Stimulated activated naive CD8-positive, alpha-beta T cell treated with anti-CD3 and anti-CD28 coated beads, Interleukin-15, amount 100 ng/mL, for 72 hours (primary cell): Measurements from ENCODE around the gene RNF13.
"Not testable (repeated sequence)": the region's sequence is repeated elsewhere in the genome, so short reads cannot be mapped to it uniquely, and the experiment has no call there.

ENCODE experiments used
- ATAC-seq: fragments of 150-1000 bp; cut with Tn5 transposase; 2 replicates; pipeline ENCODE4 v1.10.0; 2021; ENCODE audit warnings: mild to moderate bottlenecking, moderate library complexity
- DNase-seq, 2 donors: peaks; one replicate each; pipeline ENCODE4 v3.0.0; 2021 to 2022
- H3K27ac Mint-ChIP-seq, 2 donors: one replicate each; pipeline ENCODE4 v1.8.0; 2022; ENCODE audit warnings: mild to moderate bottlenecking in 2 of 2, mixed read lengths in 2 of 2, moderate library complexity in 2 of 2
- H3K27me3 Mint-ChIP-seq: one replicate; pipeline ENCODE4 v1.8.0; 2022; ENCODE audit warnings: mixed read lengths
- H3K4me1 Mint-ChIP-seq: one replicate; pipeline ENCODE4 v1.8.0; 2022; ENCODE audit warnings: mild to moderate bottlenecking, mixed read lengths
- H3K4me3 Mint-ChIP-seq, 2 donors: one replicate each; pipeline ENCODE4 v1.8.0; 2022; ENCODE audit warnings: mild to moderate bottlenecking in 2 of 2, mixed read lengths in 2 of 2, moderate library complexity in 1 of 2
- H3K9me3 Mint-ChIP-seq, 2 donors: one replicate each; pipeline ENCODE4 v1.8.0; 2022; ENCODE audit warnings: mixed read lengths in 2 of 2

Gene RNF13

DNA sequence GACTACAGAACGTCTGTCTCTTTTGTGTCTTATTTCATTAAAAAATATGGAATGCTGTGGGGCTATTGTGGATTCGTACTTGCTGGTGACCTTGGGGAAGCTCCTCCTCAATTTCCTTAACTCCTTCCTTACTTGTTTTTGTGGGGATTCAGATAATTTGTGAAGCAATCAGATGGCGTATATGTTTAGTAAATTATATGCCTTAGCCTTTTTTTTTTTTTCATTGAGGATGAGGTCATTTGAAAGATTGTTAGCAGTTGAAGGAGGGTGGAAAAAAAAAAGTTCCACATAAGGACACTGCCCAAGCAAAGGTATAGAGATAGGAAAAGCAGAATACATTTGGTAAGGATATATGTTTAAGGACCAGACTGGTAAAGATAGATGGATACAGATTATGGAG is 3.3 kb downstream of the RNF13 start:
- Mint-ChIP-seq H3K27ac (no peak overlapping the region), H3K4me1 (peaks cover 62% of the 10 kb centered on the region), H3K9me3 (no peaks in the 10 kb centered on the region), H3K27me3 (no peaks in the 10 kb centered on the region), H3K4me3 (no peak overlapping the region)
- ATAC-seq (no peak), DNase-seq (no peak)

DNA sequence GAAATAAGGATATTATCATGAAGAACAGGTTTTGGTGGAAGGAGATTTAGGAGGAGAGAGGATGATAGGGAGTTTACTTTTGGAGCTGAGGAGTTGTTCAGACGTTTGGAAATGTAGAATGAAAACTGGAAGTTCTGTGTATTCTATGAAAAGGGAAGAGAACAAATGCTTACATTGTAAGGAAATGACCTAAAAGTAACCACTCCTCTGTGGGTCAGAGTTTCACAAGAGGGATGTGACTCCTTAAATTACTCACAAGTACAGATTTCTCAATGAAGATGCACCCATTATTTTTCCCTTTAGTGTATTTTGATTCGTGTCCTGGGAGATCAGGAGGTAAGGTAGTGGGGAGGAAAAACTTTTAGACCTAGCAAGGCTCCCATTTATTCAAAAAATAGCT is 4.0 kb downstream of the RNF13 start:
- no peaks in the 10 kb centered on the region for H3K27me3 Mint-ChIP-seq
- DNase-seq (no peak), ATAC-seq (no peak)
- H3K4me1 Mint-ChIP-seq: peaks cover 63% of the 10 kb centered on the region
- H3K27ac Mint-ChIP-seq: peak overlapping the region in 1 of 2 donors; percentile 10
- peak overlapping the region; percentile 2 to 48 for H3K4me3 Mint-ChIP-seq
- no peaks in the 10 kb centered on the region for H3K9me3 Mint-ChIP-seq

DNA sequence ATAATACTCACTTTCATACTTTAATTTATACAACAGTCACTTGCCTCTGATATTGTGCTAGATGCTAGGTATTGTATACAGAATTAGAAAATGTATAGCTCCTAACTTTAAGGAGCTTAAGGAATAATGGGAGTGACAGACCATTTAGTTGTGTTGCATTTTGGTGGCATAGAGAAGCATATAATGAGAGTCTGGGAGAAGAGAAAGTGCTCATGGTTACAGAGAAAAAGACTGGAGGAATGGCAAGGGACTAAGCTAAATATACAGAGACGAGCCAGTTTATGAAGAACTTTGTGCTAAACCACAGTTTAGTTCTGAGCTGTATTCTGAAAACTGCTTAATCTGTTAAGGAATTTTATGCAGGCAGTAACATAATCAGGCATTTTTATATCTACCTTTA is 6.4 kb downstream of the RNF13 start:
- H3K9me3 Mint-ChIP-seq: peaks cover 0 to 6% of the 10 kb centered on the region in 2 donors
- ATAC-seq (no peak), DNase-seq (no peak)
- no peak overlapping the region for H3K27ac Mint-ChIP-seq
- no peaks in the 10 kb centered on the region for H3K27me3 Mint-ChIP-seq
- H3K4me3 Mint-ChIP-seq: no peak overlapping the region
- peaks cover 62% of the 10 kb centered on the region for H3K4me1 Mint-ChIP-seq

DNA sequence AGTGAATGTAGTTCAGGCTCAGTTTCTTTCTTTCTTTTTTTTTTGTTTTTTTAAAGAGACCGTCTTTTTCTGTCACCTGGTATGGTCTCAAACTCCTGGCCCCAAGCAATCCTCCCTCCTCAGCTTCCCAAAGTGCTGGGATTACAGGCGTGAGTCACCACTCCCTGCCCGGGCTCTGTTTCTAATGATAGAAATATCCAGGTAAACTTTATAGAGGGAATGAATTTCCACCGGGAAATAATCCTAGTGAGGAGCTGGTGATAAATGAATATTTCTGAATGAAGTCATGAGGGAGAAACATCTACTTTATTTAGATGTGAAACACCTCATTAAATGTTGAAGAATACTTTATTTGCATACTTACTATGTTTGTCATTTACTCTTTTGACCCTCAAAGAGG is 7.2 kb downstream of the RNF13 start:
- Mint-ChIP-seq H3K4me3 (no peak overlapping the region), H3K27ac (no peak overlapping the region), H3K27me3 (no peaks in the 10 kb centered on the region), H3K9me3 (peaks cover 0 to 7% of the 10 kb centered on the region in 2 donors), H3K4me1 (peaks cover 54% of the 10 kb centered on the region)
- ATAC-seq (no peak), DNase-seq (no peak)

DNA sequence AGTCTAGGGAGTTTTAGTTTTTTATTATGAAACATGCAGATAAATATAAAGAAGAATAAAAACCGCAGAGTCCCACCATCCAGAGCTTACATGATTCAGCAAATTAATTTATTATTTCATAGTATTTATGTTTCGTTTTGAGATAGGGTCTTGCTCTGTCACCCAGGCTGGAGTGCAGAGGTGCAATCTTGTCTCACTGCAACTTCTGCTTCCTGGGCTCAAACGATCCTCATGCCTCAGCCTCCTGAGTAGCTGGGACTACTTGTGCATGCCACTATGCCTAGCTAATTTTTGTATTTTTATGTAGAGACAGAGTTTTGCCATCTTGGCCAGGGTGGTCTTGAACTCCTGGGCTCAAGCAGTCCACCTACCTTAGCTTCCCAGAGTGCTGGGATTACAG is 13.6 kb downstream of the RNF13 start:
- H3K4me1 Mint-ChIP-seq: peaks cover 20% of the 10 kb centered on the region

DNA sequence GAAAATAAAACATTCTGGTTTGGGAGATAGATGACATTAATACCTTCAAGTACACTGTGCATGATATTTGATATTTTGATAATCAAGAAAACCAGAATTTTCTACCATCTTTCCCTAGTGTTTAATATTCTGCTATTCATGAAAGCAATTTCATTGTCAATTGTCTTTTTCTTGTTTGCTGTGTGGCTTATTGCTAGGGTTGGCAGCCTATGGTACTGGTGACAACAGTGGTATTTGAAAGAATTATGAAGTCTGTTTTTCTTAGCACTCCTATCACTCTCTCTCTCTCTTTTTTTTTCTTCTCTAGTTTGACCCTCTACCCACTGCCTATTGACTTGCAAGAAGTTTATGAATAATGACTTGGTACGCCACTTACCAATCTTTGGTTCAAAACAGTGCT is 15.4 kb downstream of the RNF13 start:
- H3K27me3 Mint-ChIP-seq: no peaks in the 10 kb centered on the region
- H3K4me1 Mint-ChIP-seq: peaks cover 12% of the 10 kb centered on the region
- ATAC-seq: no peak
- H3K27ac Mint-ChIP-seq: no peak overlapping the region
- peaks cover 25 to 27% of the 10 kb centered on the region in 2 donors for H3K9me3 Mint-ChIP-seq
- DNase-seq: no peak
- H3K4me3 Mint-ChIP-seq: no peak overlapping the region

More for the DNA sequence above, 13.6 kb downstream of the RNF13 start:
- H3K4me3 Mint-ChIP-seq: no peak overlapping the region
- DNase-seq (no peak), ATAC-seq (no peak)
- peaks cover 15 to 21% of the 10 kb centered on the region in 2 donors for H3K9me3 Mint-ChIP-seq
- no peak overlapping the region for H3K27ac Mint-ChIP-seq
- no peaks in the 10 kb centered on the region for H3K27me3 Mint-ChIP-seq

GRCh38 chr3:149829631-149830030 is 16.6 kb downstream of the RNF13 start:
- not testable (repeated sequence) for H3K27ac Mint-ChIP-seq, DNase-seq, H3K27me3 Mint-ChIP-seq, ATAC-seq, H3K4me3 Mint-ChIP-seq, H3K4me1 Mint-ChIP-seq
- peaks cover 27 to 28% of the 10 kb centered on the region in 2 donors for H3K9me3 Mint-ChIP-seq

DNA sequence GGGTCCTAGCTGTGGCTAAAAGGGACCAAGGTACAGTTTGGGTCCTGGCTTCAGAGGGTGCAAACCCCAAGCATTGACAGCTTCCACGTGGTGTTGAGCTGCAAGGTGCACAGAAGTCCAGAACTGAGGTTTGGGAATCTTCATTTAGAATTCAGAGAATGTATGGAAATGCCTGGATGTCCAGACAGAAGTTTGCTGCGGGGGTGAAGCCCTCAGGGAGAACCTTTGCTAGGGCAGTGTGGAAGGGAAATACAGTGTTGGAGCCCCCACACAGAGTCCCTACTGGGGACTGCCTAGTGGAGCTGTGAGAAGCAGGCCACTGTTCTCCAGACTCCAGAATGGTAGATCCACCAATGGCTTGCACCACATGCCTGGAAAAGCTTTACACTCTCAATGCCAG is 17.9 kb downstream of the RNF13 start:
- no peak for DNase-seq
- Mint-ChIP-seq H3K4me1 (peaks cover 5% of the 10 kb centered on the region), H3K27ac (no peak overlapping the region), H3K9me3 (peaks cover 39% of the 10 kb centered on the region in 2 donors), H3K27me3 (no peaks in the 10 kb centered on the region), H3K4me3 (no peak overlapping the region)
- ATAC-seq: no peak

DNA sequence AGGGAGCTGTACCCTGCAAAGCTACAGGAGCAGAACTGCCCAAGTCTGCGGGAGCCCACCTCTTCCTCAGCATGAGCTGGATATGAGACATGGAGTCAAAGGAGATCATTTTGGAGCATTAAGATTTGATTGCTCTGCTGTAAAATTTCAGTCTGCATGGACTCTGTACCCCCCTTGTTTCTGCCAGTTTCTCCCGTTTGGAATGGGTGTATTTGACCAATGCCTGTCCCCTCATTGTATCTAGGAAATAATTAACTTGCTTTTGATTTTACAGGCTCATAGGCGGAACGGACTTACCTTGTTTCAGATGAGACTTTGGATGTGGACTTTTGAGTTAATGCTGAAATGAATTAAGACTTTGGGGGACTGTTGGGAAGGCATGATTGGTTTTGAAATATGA is 18.3 kb downstream of the RNF13 start:
- Mint-ChIP-seq H3K27ac (no peak overlapping the region), H3K27me3 (no peaks in the 10 kb centered on the region), H3K4me1 (peaks cover under 1% of the 10 kb centered on the region), H3K9me3 (peaks cover 39% of the 10 kb centered on the region in 2 donors), H3K4me3 (no peak overlapping the region)
- ATAC-seq (no peak), DNase-seq (no peak)

GRCh38 chr3:149832086-149832485 is 19.1 kb downstream of the RNF13 start:
- H3K4me1 Mint-ChIP-seq: no peaks in the 10 kb centered on the region
- peaks cover 39% of the 10 kb centered on the region in 2 donors for H3K9me3 Mint-ChIP-seq
- no peaks in the 10 kb centered on the region for H3K27me3 Mint-ChIP-seq
- no peak overlapping the region for H3K27ac Mint-ChIP-seq
- no peak for DNase-seq
- no peak overlapping the region for H3K4me3 Mint-ChIP-seq
- ATAC-seq: no peak

- H3K9me3 Mint-ChIP-seq: peaks cover 50% of the 10 kb centered on the region in 2 donors
- no peaks in the 10 kb centered on the region for H3K4me1 Mint-ChIP-seq
- H3K4me3 Mint-ChIP-seq: no peak overlapping the region
- ATAC-seq (no peak), DNase-seq (no peak)
- H3K27me3 Mint-ChIP-seq: no peaks in the 10 kb centered on the region
- no peak overlapping the region for H3K27ac Mint-ChIP-seq
These were observed 20.2 kb downstream of the RNF13 start for GRCh38 chr3:149833241-149833640.

GRCh38 chr3:149838491-149838890 is 25.5 kb downstream of the RNF13 start:
- DNase-seq, ATAC-seq, H3K27ac Mint-ChIP-seq, H3K27me3 Mint-ChIP-seq, H3K4me3 Mint-ChIP-seq: not testable (repeated sequence)
- Mint-ChIP-seq H3K4me1 (peaks cover 25% of the 10 kb centered on the region), H3K9me3 (peaks cover 25 to 31% of the 10 kb centered on the region in 2 donors)

DNA sequence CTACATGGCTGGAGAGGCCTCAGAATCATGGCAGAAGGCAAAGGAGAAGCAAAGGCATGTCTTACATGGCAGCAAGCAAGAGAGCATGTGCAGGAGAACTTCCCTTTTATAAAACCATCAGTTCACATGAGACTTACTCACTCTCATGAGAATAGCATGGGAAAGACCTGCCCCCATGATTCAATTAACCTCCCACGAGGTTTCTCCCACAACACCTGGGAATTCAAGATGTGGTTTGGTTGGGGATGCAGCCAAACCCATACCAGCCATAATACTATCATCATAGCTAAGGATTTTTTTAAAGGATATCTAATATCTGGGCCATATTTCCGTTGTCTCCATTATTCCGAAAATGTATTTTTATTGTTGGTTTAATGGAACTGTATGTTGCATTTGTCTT is 26.5 kb downstream of the RNF13 start:
- not testable (repeated sequence) for H3K27ac Mint-ChIP-seq, H3K27me3 Mint-ChIP-seq, DNase-seq, ATAC-seq, H3K4me3 Mint-ChIP-seq
- Mint-ChIP-seq H3K4me1 (peaks cover 25% of the 10 kb centered on the region), H3K9me3 (peaks cover 23 to 26% of the 10 kb centered on the region in 2 donors)

DNA sequence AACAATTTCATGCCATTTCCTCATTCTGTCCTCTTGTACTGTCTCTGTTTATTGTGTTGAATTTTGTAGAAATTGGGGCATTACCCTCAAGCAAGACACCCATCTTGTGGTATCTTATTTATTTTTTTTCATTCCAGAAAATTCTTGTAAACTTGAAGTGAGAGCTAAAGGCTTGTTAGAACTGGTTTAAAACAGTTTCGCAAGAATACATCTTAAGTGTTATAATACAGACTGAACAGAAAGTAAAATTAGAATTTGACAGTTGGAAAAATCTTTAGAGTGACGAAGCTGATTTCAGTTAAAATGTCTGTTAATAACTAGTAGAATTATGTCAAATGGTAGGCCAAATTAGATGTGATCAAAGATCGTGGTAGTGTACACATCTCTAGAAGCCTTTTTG is 26.9 kb downstream of the RNF13 start:
- DNase-seq (no peak), ATAC-seq (no peak)
- H3K4me3 Mint-ChIP-seq: no peak overlapping the region
- no peak overlapping the region for H3K27ac Mint-ChIP-seq
- H3K27me3 Mint-ChIP-seq: no peaks in the 10 kb centered on the region
- H3K9me3 Mint-ChIP-seq: peaks cover 19 to 22% of the 10 kb centered on the region in 2 donors
- H3K4me1 Mint-ChIP-seq: peaks cover 25% of the 10 kb centered on the region

GRCh38 chr3:149843502-149843901 is 30.5 kb downstream of the RNF13 start:
- H3K4me3 Mint-ChIP-seq: no peak overlapping the region
- DNase-seq: no peak
- no peaks in the 10 kb centered on the region for H3K9me3 Mint-ChIP-seq
- ATAC-seq: no peak
- no peaks in the 10 kb centered on the region for H3K27me3 Mint-ChIP-seq
- H3K4me1 Mint-ChIP-seq: peaks cover 25% of the 10 kb centered on the region
- H3K27ac Mint-ChIP-seq: no peak overlapping the region

DNA sequence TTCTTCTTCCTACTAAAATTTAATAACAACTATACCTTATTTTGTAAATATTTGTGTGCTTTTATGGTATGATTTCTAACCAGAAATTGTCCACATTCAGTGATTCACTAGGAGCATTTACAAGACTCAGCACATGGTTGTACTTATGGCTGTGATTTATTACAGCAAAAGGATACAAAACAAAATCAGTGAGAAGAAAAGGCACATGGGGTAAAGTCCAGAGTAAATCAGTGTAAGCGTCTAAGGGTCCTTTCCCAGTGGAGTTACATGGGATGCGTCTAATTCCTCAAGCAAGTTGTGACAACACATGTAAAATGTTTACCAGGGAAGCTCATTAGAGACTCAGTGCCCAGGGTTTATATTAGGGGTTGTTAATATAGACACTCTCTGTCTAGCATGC is 31.1 kb downstream of the RNF13 start:
- Mint-ChIP-seq H3K4me1 (peaks cover 25% of the 10 kb centered on the region), H3K27ac (no peak overlapping the region), H3K27me3 (no peaks in the 10 kb centered on the region), H3K4me3 (no peak overlapping the region), H3K9me3 (no peaks in the 10 kb centered on the region)
- no peak for DNase-seq
- no peak for ATAC-seq

GRCh38 chr3:149845570-149846244 is 32.7 kb downstream of the RNF13 start:
- Mint-ChIP-seq H3K27ac (no peak overlapping the region), H3K9me3 (no peaks in the 10 kb centered on the region), H3K4me3 (no peak overlapping the region), H3K27me3 (no peaks in the 10 kb centered on the region), H3K4me1 (peaks cover 12% of the 10 kb centered on the region)
- ATAC-seq (no peak), DNase-seq (no peak)
